WTC11 (cell line): ENCODE results near the gene FKBP1A. TPM values are rescaled to one million over a fixed set of nuclear protein-coding genes. Genes with fewer than 3 reads are reported as not detected.

Source experiments
- ATAC-seq: fragments of 200-7000 bp; cut with Tn5 transposase; 2 replicates; pipeline ENCODE4 v1.10.0; 2021; ENCODE audit warnings: mild to moderate bottlenecking, moderate library complexity
- CTCF ChIA-PET: fragments of 300-600 bp; sonication (Branson Sonifier 250); formaldehyde crosslinking; loops from one replicate; lab custom pipeline; 2021; ENCODE audit warnings: antibody characterized with exemption; lab: Charles Lee
- POLR2A ChIA-PET: fragments of 350-600 bp; sonication (Branson Sonifier 250); formaldehyde crosslinking; loops from one replicate; lab custom pipeline; 2021; ENCODE audit warnings: antibody characterized with exemption; lab: Charles Lee
- DNase-seq: peaks from one replicate; pipeline ENCODE4 v3.0.0; 2021; ENCODE audit warnings: low spot score
- H3K27ac Mint-ChIP-seq: 2 replicates; pipeline ENCODE4 v1.8.0; 2021; ENCODE audit warnings: mixed read lengths
- H3K27me3 Mint-ChIP-seq: 2 replicates; pipeline ENCODE4 v1.8.0; 2021; ENCODE audit warnings: low read depth, mild to moderate bottlenecking, moderate library complexity, mixed read lengths
- H3K36me3 Mint-ChIP-seq: 2 replicates; pipeline ENCODE4 v1.8.0; 2021; ENCODE audit warnings: mixed read lengths
- H3K4me1 Mint-ChIP-seq: 2 replicates; pipeline ENCODE4 v1.8.0; 2022; ENCODE audit warnings: mixed read lengths
- H3K4me3 Mint-ChIP-seq: 2 replicates; pipeline ENCODE4 v1.8.0; 2021; ENCODE audit warnings: mild to moderate bottlenecking, moderate library complexity, mixed read lengths
- H3K9me3 Mint-ChIP-seq: 2 replicates; pipeline ENCODE4 v1.8.0; 2021; ENCODE audit warnings: mixed read lengths
- CBFB ChIP-seq: sonication (generic); formaldehyde crosslinking; IDR thresholded peaks from 2 replicates; pipeline ENCODE4 v1.8.1; 2022; ENCODE audit warnings: mild to moderate bottlenecking, low read depth, missing genetic modification reagents
- EMX1 ChIP-seq: fragments of 250-450 bp; sonication (Bioruptor Pico); IDR thresholded peaks from 2 replicates; pipeline ENCODE4 v1.8.0; 2021; ENCODE audit warnings: mild to moderate bottlenecking
- ESRRA ChIP-seq: sonication (generic); formaldehyde crosslinking; IDR thresholded peaks from 2 replicates; pipeline ENCODE4 v1.8.1; 2022; ENCODE audit warnings: mild to moderate bottlenecking, missing genetic modification reagents, borderline replicate concordance
- FOXP1 ChIP-seq: sonication (generic); formaldehyde crosslinking; IDR thresholded peaks from 2 replicates; pipeline ENCODE4 v1.8.0; 2022; ENCODE audit warnings: missing genetic modification reagents, mild to moderate bottlenecking, moderate library complexity, borderline replicate concordance
- JUN ChIP-seq: sonication (generic); formaldehyde crosslinking; IDR thresholded peaks from 2 replicates; pipeline ENCODE4 v1.8.0; 2023; ENCODE audit warnings: mild to moderate bottlenecking, missing genetic modification reagents
- MXD4 ChIP-seq: fragments of 250-450 bp; sonication (Bioruptor Pico); IDR thresholded peaks from 2 replicates; pipeline ENCODE4 v1.8.0; 2021; ENCODE audit warnings: mild to moderate bottlenecking, moderate library complexity, borderline replicate concordance
- MYBL2 ChIP-seq: sonication (generic); formaldehyde crosslinking; IDR thresholded peaks from 2 replicates; pipeline ENCODE4 v1.8.1; 2023; ENCODE audit warnings: mild to moderate bottlenecking, moderate library complexity, missing genetic modification reagents
- NR1H2 ChIP-seq: sonication (generic); formaldehyde crosslinking; IDR thresholded peaks from 2 replicates; pipeline ENCODE4 v1.9.0; 2021; ENCODE audit warnings: mild to moderate bottlenecking, moderate library complexity, missing genetic modification reagents
- NR2C2 ChIP-seq: sonication (generic); formaldehyde crosslinking; IDR thresholded peaks from 2 replicates; pipeline ENCODE4 v1.8.0; 2022; ENCODE audit warnings: mild to moderate bottlenecking, missing genetic modification reagents
- TCF7 ChIP-seq: sonication (generic); formaldehyde crosslinking; IDR thresholded peaks from 2 replicates; pipeline ENCODE4 v1.8.0; 2022; ENCODE audit warnings: mild to moderate bottlenecking, low read depth, missing genetic modification reagents, moderate library complexity
- TEAD4 ChIP-seq: sonication (generic); formaldehyde crosslinking; IDR thresholded peaks from 2 replicates; pipeline ENCODE4 v1.8.0; 2022; ENCODE audit warnings: mild to moderate bottlenecking, missing genetic modification reagents
- ZNF232 ChIP-seq: sonication (generic); formaldehyde crosslinking; IDR thresholded peaks from 2 replicates; pipeline ENCODE4 v1.8.0; 2022; ENCODE audit warnings: mild to moderate bottlenecking, missing genetic modification reagents
- total RNA-seq: library from RNA; stranded (reverse); gene quantifications from 3 replicates; pipeline ENCODE4 v1.2.3, GENCODE V29; 2021
- TF ChIP-seq, protein P1 (sequence below): sonication (generic); formaldehyde crosslinking; IDR thresholded peaks from 2 replicates; pipeline ENCODE4 v1.8.0; 2022; ENCODE audit warnings: missing genetic modification reagents
- TF ChIP-seq, protein P2 (sequence below): fragments of 250-450 bp; sonication (Bioruptor Pico); IDR thresholded peaks from 2 replicates; pipeline ENCODE4 v2.1.2; 2022; ENCODE audit warnings: mild to moderate bottlenecking, moderate library complexity
- TF ChIP-seq, protein P3 (sequence below): sonication (generic); formaldehyde crosslinking; IDR thresholded peaks from 2 replicates; pipeline ENCODE4 v1.8.1; 2023; ENCODE audit warnings: mild to moderate bottlenecking, missing genetic modification reagents
- TF ChIP-seq, protein P4 (sequence below): sonication (generic); formaldehyde crosslinking; IDR thresholded peaks from 2 replicates; pipeline ENCODE4 v1.8.1; 2022; ENCODE audit warnings: low read depth, missing genetic modification reagents, borderline replicate concordance

Gene FKBP1A
- total RNA-seq, 1 experiment from 2014 or later, result 218 TPM

DNA sequence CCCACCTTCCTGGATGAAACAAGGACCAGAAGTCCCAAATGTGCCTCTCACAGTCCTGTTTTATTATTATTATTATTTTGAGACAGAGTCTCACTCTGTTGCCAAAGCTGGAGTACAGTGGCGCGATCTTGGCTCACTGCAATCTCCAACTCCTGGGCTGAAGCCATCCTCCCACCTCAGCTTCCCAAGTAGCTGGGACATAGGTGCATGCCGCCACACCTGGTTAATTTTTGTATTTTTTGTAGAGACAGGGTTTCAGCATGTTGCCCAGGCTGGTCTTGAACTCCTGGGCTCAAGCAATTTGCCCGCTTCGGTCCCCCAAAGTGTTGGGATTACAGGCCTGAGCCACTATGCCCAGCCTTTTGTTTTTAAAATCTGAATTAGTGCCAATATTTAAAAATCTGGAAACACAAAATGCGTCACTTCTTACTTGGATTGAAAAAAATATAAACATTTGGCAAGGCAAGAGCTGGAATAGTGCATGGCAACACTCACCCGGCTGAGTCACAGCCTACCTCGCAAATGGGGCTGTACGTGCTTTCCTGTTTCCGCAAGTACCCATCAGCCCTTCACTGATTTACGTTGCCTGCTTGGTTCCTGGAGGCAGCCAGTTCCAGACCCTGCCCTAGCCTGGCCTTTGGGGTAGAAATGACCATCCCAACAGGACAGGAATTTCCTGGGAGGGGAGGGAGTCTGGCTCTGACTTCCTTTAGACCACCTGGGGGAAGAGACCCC lies 70.2 kb downstream of the FKBP1A start:
- ChIA-PET CTCF (interaction anchor here (0.9 to 2.7 kb wide), 6 partner anchors 10 to 454 kb away, joined by 3 to 33 read pairs (median 4); partner anchors contain the start of gene NSFL1C), POLR2A (no interaction called here)
- no peak for DNase-seq
- Mint-ChIP-seq H3K27ac (no peak overlapping the region), H3K36me3 (no peaks in the 10 kb centered on the region), H3K4me1 (peaks cover 3% of the 10 kb centered on the region; the same call in 1 of the 2 replicates), H3K9me3 (no peaks in the 10 kb centered on the region), H3K27me3 (peaks cover 21% of the 10 kb centered on the region), H3K4me3 (no peak overlapping the region)
- no peak for ATAC-seq
- TF ChIP-seq NR1H2, result no peak
- no peak for TF ChIP-seq ESRRA (CRISPR knock-in tag)

DNA sequence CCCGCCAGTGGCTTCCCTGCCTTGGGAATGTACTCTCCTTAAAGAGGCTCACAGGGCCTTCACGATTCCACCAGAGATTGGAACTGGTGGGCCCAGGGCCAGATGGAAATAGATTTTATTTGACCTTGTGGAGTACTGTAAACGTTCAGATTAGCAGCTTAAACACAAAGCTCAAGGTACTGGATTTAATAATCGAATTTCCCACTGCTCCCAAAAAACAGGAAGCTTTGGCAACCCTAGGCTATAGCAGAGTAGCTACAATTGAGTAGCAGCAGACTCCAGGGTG lies 71.3 kb downstream of the FKBP1A start:
- no peak for DNase-seq
- Mint-ChIP-seq H3K4me1 (no peaks in the 10 kb centered on the region), H3K9me3 (no peaks in the 10 kb centered on the region), H3K27me3 (peaks cover 29% of the 10 kb centered on the region), H3K4me3 (no peak overlapping the region), H3K36me3 (no peaks in the 10 kb centered on the region), H3K27ac (no peak overlapping the region)
- TF ChIP-seq TEAD4 (CRISPR knock-in tag) (no peak), TCF7 (CRISPR knock-in tag) (no peak), MXD4 (CRISPR knock-in tag) (no peak)
- TF ChIP-seq, protein P1, sequence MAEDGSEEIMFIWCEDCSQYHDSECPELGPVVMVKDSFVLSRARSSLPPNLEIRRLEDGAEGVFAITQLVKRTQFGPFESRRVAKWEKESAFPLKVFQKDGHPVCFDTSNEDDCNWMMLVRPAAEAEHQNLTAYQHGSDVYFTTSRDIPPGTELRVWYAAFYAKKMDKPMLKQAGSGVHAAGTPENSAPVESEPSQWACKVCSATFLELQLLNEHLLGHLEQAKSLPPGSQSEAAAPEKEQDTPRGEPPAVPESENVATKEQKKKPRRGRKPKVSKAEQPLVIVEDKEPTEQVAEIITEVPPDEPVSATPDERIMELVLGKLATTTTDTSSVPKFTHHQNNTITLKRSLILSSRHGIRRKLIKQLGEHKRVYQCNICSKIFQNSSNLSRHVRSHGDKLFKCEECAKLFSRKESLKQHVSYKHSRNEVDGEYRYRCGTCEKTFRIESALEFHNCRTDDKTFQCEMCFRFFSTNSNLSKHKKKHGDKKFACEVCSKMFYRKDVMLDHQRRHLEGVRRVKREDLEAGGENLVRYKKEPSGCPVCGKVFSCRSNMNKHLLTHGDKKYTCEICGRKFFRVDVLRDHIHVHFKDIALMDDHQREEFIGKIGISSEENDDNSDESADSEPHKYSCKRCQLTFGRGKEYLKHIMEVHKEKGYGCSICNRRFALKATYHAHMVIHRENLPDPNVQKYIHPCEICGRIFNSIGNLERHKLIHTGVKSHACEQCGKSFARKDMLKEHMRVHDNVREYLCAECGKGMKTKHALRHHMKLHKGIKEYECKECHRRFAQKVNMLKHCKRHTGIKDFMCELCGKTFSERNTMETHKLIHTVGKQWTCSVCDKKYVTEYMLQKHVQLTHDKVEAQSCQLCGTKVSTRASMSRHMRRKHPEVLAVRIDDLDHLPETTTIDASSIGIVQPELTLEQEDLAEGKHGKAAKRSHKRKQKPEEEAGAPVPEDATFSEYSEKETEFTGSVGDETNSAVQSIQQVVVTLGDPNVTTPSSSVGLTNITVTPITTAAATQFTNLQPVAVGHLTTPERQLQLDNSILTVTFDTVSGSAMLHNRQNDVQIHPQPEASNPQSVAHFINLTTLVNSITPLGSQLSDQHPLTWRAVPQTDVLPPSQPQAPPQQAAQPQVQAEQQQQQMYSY, result no peak
- ATAC-seq, result no peak
- ChIA-PET CTCF (interaction anchor here (0.9 to 2.7 kb wide), 5 partner anchors 8 to 455 kb away, joined by 3 to 33 read pairs (median 5); partner anchors contain the start of gene NSFL1C), POLR2A (no interaction called here)

DNA sequence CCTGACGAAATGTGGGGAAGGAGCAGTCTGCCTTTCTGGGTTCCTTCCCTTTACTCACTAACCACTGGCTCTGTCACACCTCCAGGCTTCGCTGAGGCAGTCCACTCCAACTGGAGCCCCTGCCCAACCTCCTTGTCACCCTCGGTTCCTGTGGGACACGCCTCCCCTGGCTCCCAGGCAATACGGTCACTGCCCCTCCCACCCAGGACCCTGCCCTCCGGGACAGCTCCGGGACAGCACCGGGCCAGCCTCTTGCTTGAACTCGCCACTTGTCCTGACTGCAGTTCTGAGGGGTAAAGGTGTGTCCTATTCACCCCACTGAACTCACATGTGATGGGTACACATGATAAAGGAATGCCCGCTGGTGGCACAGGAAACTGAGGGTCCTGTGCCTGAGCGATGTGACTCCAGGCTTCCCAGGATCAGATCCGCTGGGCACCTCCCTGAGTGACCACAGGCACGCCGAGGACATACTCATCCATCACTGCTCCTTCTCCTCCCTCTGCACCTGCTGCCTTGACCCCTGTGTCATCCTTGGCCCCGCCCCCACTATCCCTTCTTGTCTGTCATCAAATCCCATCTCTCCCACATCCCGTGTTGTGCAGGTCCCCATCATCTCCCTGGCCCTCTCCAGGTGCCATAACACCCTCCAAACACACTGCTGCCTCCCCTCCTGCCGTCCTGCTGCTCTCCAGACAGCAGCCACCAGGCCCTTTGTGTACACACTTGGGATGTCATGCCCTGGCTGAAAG lies 71.8 kb downstream of the FKBP1A start:
- no peak for DNase-seq
- peaks cover 32% of the 10 kb centered on the region for H3K27me3 Mint-ChIP-seq
- H3K27ac Mint-ChIP-seq, result no peak overlapping the region
- POLR2A ChIA-PET, result no interaction called here
- no peaks in the 10 kb centered on the region for H3K4me1 Mint-ChIP-seq
- no peaks in the 10 kb centered on the region for H3K9me3 Mint-ChIP-seq
- CTCF ChIA-PET, result interaction anchor here (0.9 to 2.7 kb wide), 3 partner anchors 8 to 20 kb away, joined by 3 to 33 read pairs (median 3); no protein-coding TSS in a partner anchor
- H3K4me3 Mint-ChIP-seq, result no peak overlapping the region
- ATAC-seq, result no peak
- H3K36me3 Mint-ChIP-seq, result no peaks in the 10 kb centered on the region
- TF ChIP-seq ZNF232 (no peak), FOXP1 (no peak), NR2C2 (CRISPR knock-in tag) (no peak), MYBL2 (CRISPR knock-in tag) (no peak), EMX1 (CRISPR knock-in tag) (no peak), CBFB (CRISPR knock-in tag) (no peak), NR1H2 (no peak), JUN (no peak)
- TF ChIP-seq, protein P2, sequence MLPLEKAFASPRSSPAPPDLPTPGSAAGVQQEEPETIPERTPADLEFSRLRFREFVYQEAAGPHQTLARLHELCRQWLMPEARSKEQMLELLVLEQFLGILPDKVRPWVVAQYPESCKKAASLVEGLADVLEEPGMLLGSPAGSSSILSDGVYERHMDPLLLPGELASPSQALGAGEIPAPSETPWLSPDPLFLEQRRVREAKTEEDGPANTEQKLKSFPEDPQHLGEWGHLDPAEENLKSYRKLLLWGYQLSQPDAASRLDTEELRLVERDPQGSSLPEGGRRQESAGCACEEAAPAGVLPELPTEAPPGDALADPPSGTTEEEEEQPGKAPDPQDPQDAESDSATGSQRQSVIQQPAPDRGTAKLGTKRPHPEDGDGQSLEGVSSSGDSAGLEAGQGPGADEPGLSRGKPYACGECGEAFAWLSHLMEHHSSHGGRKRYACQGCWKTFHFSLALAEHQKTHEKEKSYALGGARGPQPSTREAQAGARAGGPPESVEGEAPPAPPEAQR (CRISPR knock-in tag), result no peak
- TF ChIP-seq, protein P1, result no peak
- TF ChIP-seq, protein P3, sequence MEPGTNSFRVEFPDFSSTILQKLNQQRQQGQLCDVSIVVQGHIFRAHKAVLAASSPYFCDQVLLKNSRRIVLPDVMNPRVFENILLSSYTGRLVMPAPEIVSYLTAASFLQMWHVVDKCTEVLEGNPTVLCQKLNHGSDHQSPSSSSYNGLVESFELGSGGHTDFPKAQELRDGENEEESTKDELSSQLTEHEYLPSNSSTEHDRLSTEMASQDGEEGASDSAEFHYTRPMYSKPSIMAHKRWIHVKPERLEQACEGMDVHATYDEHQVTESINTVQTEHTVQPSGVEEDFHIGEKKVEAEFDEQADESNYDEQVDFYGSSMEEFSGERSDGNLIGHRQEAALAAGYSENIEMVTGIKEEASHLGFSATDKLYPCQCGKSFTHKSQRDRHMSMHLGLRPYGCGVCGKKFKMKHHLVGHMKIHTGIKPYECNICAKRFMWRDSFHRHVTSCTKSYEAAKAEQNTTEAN (CRISPR knock-in tag), result no peak
- TF ChIP-seq, protein P4, sequence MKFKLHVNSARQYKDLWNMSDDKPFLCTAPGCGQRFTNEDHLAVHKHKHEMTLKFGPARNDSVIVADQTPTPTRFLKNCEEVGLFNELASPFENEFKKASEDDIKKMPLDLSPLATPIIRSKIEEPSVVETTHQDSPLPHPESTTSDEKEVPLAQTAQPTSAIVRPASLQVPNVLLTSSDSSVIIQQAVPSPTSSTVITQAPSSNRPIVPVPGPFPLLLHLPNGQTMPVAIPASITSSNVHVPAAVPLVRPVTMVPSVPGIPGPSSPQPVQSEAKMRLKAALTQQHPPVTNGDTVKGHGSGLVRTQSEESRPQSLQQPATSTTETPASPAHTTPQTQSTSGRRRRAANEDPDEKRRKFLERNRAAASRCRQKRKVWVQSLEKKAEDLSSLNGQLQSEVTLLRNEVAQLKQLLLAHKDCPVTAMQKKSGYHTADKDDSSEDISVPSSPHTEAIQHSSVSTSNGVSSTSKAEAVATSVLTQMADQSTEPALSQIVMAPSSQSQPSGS (CRISPR knock-in tag), result no peak
